T-cell (primary cell): ENCODE results near the gene SEC11A. TPM values are rescaled to one million over a fixed set of nuclear protein-coding genes. Genes with fewer than 3 reads are reported as not detected.
"Not testable (repeated sequence)": the region's sequence is repeated elsewhere in the genome, so short reads cannot be mapped to it uniquely, and the experiment has no call there.

ENCODE experiments used
- ATAC-seq, 4 experiments: fragments of 200-7000 bp in 3 of 4; fragments of 150-1000 bp in 1 of 4; cut with Tn5 transposase; replicated peaks in 1 of 4; 1 replicate in 3 of 4; 2 replicates in 1 of 4; pipeline ENCODE4 v1.10.0; 2021; ENCODE audit warnings: moderate library complexity in 3 of 4, mild to moderate bottlenecking in 2 of 4, moderate number of reproducible peaks in 1 of 4
- CTCF ChIA-PET, 2 donors: fragments of 300-600 bp; sonication (Branson Sonifier 250); formaldehyde crosslinking; loops; one replicate each; lab custom pipeline; 2022; ENCODE audit warnings: antibody characterized with exemption in 2 of 2; lab: Charles Lee
- POLR2A ChIA-PET, 2 donors: fragments of 300-600 bp; sonication (Branson Sonifier 250); formaldehyde crosslinking; loops; one replicate each; lab custom pipeline; 2022; ENCODE audit warnings: antibody characterized with exemption in 2 of 2; lab: Charles Lee
- DNase-seq, 35 experiments: peaks; one replicate each; pipeline versions ENCODE4 v3.0.0 to v3.0.0-alpha.2; 2013 to 2023
- H3K27ac ChIP-seq: one replicate; pipeline ENCODE4 v1.5.1; 2013; ENCODE audit warnings: low read length
- H3K27me3 ChIP-seq, 2 experiments: replicated peaks in 1 of 2; 1 replicate in 1 of 2; 2 replicates in 1 of 2; pipeline versions ENCODE4 v1.6.1 to v1.7.0; 2013; ENCODE audit warnings: low read length in 1 of 2, mixed read lengths in 1 of 2; ENCODE audit not compliant: control insufficient read depth in 2 of 2, insufficient read depth in 2 of 2; ENCODE audit errors: extremely low read depth in 1 of 2
- H3K36me3 ChIP-seq, 2 donors: 1 replicate in 1 of 2; 2 replicates in 1 of 2; pipeline versions ENCODE4 v1.6.1 to v1.7.0; 2013; ENCODE audit warnings: low read length in 1 of 2; ENCODE audit not compliant: control insufficient read depth in 2 of 2, insufficient read depth in 1 of 2; ENCODE audit errors: extremely low read depth in 1 of 2
- H3K4me1 ChIP-seq, 2 experiments: 1 replicate in 1 of 2; 2 replicates in 1 of 2; pipeline versions ENCODE4 v1.6.1 to v1.7.0; 2013; ENCODE audit warnings: low read length in 2 of 2, mixed read lengths in 1 of 2; ENCODE audit not compliant: insufficient read depth in 2 of 2, control insufficient read depth in 1 of 2; ENCODE audit errors: extremely low read depth in 1 of 2
- H3K4me3 ChIP-seq, 2 donors: 1 replicate in 1 of 2; 2 replicates in 1 of 2; pipeline versions ENCODE4 v1.5.1 to v1.7.0; 2013; ENCODE audit warnings: mild to moderate bottlenecking in 2 of 2, low read length in 1 of 2, moderate library complexity in 1 of 2; ENCODE audit not compliant: control insufficient read depth in 1 of 2; ENCODE audit errors: extremely low read depth in 1 of 2
- H3K9me3 ChIP-seq: 2 replicates; pipeline ENCODE4 v1.7.0; 2013
- H3K27ac Mint-ChIP-seq, 2 donors: one replicate each; pipeline ENCODE4 v1.8.0; 2020 to 2021; ENCODE audit warnings: mild to moderate bottlenecking in 2 of 2, mixed read lengths in 2 of 2
- H3K27me3 Mint-ChIP-seq, 2 donors: one replicate each; pipeline ENCODE4 v1.8.0; 2021 to 2022; ENCODE audit warnings: mixed read lengths in 2 of 2
- H3K36me3 Mint-ChIP-seq: one replicate; pipeline ENCODE4 v1.8.0; 2021; ENCODE audit warnings: mixed read lengths
- H3K4me1 Mint-ChIP-seq, 3 donors: one replicate each; pipeline ENCODE4 v1.8.0; 2020 to 2022; ENCODE audit warnings: mixed read lengths in 3 of 3, mild to moderate bottlenecking in 1 of 3
- H3K4me3 Mint-ChIP-seq, 3 donors: one replicate each; pipeline ENCODE4 v1.8.0; 2020 to 2022; ENCODE audit warnings: mild to moderate bottlenecking in 3 of 3, mixed read lengths in 3 of 3, moderate library complexity in 3 of 3
- H3K9me3 Mint-ChIP-seq, 3 donors: one replicate each; pipeline ENCODE4 v1.8.0; 2020 to 2022; ENCODE audit warnings: mixed read lengths in 3 of 3
- whole genome bisulfite sequencing: methylation state at CpG from one replicate; pipeline ENCODE4 v1.1.5; 2013; ENCODE audit warnings: missing lambda C conversion rate; ENCODE audit not compliant: insufficient coverage; 5-methylcytosine and 5-hydroxymethylcytosine counted together
- total RNA-seq, 35 experiments: library from RNA in 6 of 35; stranded (reverse) in 6 of 35; fragments of 120-200 nt in 1 of 35; gene quantifications; one replicate each; pipeline versions ENCODE4 v1.2.1 to v1.2.4 and lab custom pipeline; 2013 to 2026

The SEC11A gene
- total RNA-seq, 5 donors from 2014 or later (not counting 1 experiment from before 2014, with no cell fraction given) = 52.3 to 68.9 (median 66.5) TPM

- POLR2A ChIA-PET = interaction anchor here (0.5 to 1.0 kb wide), 3 partner anchors 9 to 24 kb away, joined by 3 to 15 read pairs (median 13); no protein-coding TSS in a partner anchor
- Histone ChIP-seq H3K9me3 (no peaks in the 10 kb centered on the region), H3K27me3 (no peaks in the 10 kb centered on the region), H3K4me3 (no peak overlapping the region), H3K36me3 (peaks cover 0 to 4% of the 10 kb centered on the region in 2 donors), H3K27ac (no peak overlapping the region), H3K4me1 (peaks cover 0 to 13% of the 10 kb centered on the region in 2 experiments)
- H3K4me1 Mint-ChIP-seq = peaks cover 50 to 66% (median 62%) of the 10 kb centered on the region in 3 donors
- no peaks in the 10 kb centered on the region for H3K36me3 Mint-ChIP-seq
- H3K27ac Mint-ChIP-seq = peak overlapping the region; percentile 0 to 56
- H3K27me3 Mint-ChIP-seq = no peaks in the 10 kb centered on the region
- DNase-seq (no peak), ATAC-seq (no peak)
- CTCF ChIA-PET = interaction anchor here (0.7 to 1.1 kb wide), 3 partner anchors 37 to 935 kb away, joined by 3 read pairs; no protein-coding TSS in a partner anchor
- no CpG with 5 or more reads among the region's 1 CpG for WGBS
- H3K9me3 Mint-ChIP-seq = no peaks in the 10 kb centered on the region
- no peak overlapping the region for H3K4me3 Mint-ChIP-seq
These were observed 18.5 kb downstream of the SEC11A start for GRCh38 chr15:84697236-84697990.

- no CpG with 5 or more reads among the region's 4 CpGs for WGBS
- ATAC-seq = no peak
- no peak overlapping the region for H3K27ac Mint-ChIP-seq
These were observed 19.2 kb downstream of the SEC11A start for GRCh38 chr15:84696757-84697156.

GRCh38 chr15:84690342-84690741, 25.6 kb downstream of the SEC11A start:
- no peaks in the 10 kb centered on the region for H3K27me3 Mint-ChIP-seq
- no peaks in the 10 kb centered on the region for H3K27me3 ChIP-seq
- WGBS = 92% methylated on average over 2 of the region's 8 CpGs
- no peaks in the 10 kb centered on the region for H3K4me1 ChIP-seq
- ATAC-seq (no peak), DNase-seq (no peak)
- H3K9me3 Mint-ChIP-seq = no peaks in the 10 kb centered on the region
- ChIA-PET CTCF (interaction anchor here in 1 of 2 donors (0.5 kb wide), 1 partner anchor 52 kb away, joined by 3 read pairs; no protein-coding TSS in a partner anchor), POLR2A (no interaction called here)
- H3K4me1 Mint-ChIP-seq = peaks cover 14 to 34% (median 27%) of the 10 kb centered on the region in 3 donors
- H3K36me3 Mint-ChIP-seq = peaks cover 34% of the 10 kb centered on the region
- no peak overlapping the region for H3K27ac Mint-ChIP-seq
- H3K4me3 ChIP-seq = no peak overlapping the region
- H3K9me3 ChIP-seq = no peaks in the 10 kb centered on the region
- H3K36me3 ChIP-seq = peaks cover 0 to 30% of the 10 kb centered on the region in 2 donors
- H3K4me3 Mint-ChIP-seq = no peak overlapping the region
- no peak overlapping the region for H3K27ac ChIP-seq

More at GRCh38 chr15:84696757-84697156, 19.2 kb downstream of the SEC11A start:
- Mint-ChIP-seq H3K4me1 (peaks cover 56 to 70% (median 67%) of the 10 kb centered on the region in 3 donors), H3K9me3 (no peaks in the 10 kb centered on the region), H3K36me3 (peaks cover under 1% of the 10 kb centered on the region), H3K27me3 (no peaks in the 10 kb centered on the region), H3K4me3 (no peak overlapping the region)
- peaks cover 0 to 4% of the 10 kb centered on the region in 2 donors for H3K36me3 ChIP-seq
- ChIA-PET POLR2A (no interaction called here), CTCF (interaction anchor here in 1 of 2 donors (1.0 kb wide), 1 partner anchor 38 kb away, joined by 3 read pairs; no protein-coding TSS in a partner anchor)
- DNase-seq = no peak
- no peaks in the 10 kb centered on the region for H3K27me3 ChIP-seq
- no peaks in the 10 kb centered on the region for H3K9me3 ChIP-seq
- no peak overlapping the region for H3K4me3 ChIP-seq
- H3K27ac ChIP-seq = no peak overlapping the region
- peaks cover 0 to 13% of the 10 kb centered on the region in 2 experiments for H3K4me1 ChIP-seq

GRCh38 chr15:84689858-84690257, 26.1 kb downstream of the SEC11A start:
- 83% methylated on average over 1 of the region's 4 CpGs for WGBS

GRCh38 chr15:84686446-84686845, 29.5 kb downstream of the SEC11A start:
- H3K9me3 Mint-ChIP-seq, ATAC-seq, POLR2A ChIA-PET, H3K27ac ChIP-seq, H3K9me3 ChIP-seq, H3K27me3 Mint-ChIP-seq, H3K4me3 ChIP-seq, H3K27me3 ChIP-seq, H3K4me1 ChIP-seq, H3K4me3 Mint-ChIP-seq, H3K27ac Mint-ChIP-seq, DNase-seq: not testable (repeated sequence)
- H3K36me3 ChIP-seq = peaks cover 0 to 47% of the 10 kb centered on the region in 2 donors
- CTCF ChIA-PET = interaction anchor here in 1 of 2 donors (0.6 kb wide), 1 partner anchor 46 kb away, joined by 3 read pairs; no protein-coding TSS in a partner anchor
- Mint-ChIP-seq H3K4me1 (peaks cover 9 to 34% (median 26%) of the 10 kb centered on the region in 3 donors), H3K36me3 (peaks cover 49% of the 10 kb centered on the region)
- 82% methylated on average over 6 of the region's 7 CpGs for whole genome bisulfite sequencing

More at GRCh38 chr15:84689858-84690257, 26.1 kb downstream of the SEC11A start:
- Histone ChIP-seq H3K4me3 (no peak overlapping the region), H3K4me1 (no peaks in the 10 kb centered on the region), H3K27me3 (no peaks in the 10 kb centered on the region), H3K9me3 (no peaks in the 10 kb centered on the region), H3K36me3 (peaks cover 0 to 34% of the 10 kb centered on the region in 2 donors), H3K27ac (no peak overlapping the region)
- POLR2A ChIA-PET = no interaction called here
- CTCF ChIA-PET = interaction anchor here in 1 of 2 donors (0.5 kb wide), 1 partner anchor 52 kb away, joined by 3 read pairs; no protein-coding TSS in a partner anchor
- ATAC-seq (no peak), DNase-seq (no peak)
- H3K9me3 Mint-ChIP-seq = no peaks in the 10 kb centered on the region
- H3K4me1 Mint-ChIP-seq = peaks cover 14 to 34% (median 27%) of the 10 kb centered on the region in 3 donors
- H3K4me3 Mint-ChIP-seq = no peak overlapping the region
- no peaks in the 10 kb centered on the region for H3K27me3 Mint-ChIP-seq
- H3K27ac Mint-ChIP-seq = no peak overlapping the region
- H3K36me3 Mint-ChIP-seq = peaks cover 38% of the 10 kb centered on the region

- peak in 1 of 35 experiments; percentile 2 for DNase-seq
- peaks cover 5 to 32% (median 21%) of the 10 kb centered on the region in 3 donors for H3K4me1 Mint-ChIP-seq
- CTCF ChIA-PET = no interaction called here
- H3K27ac Mint-ChIP-seq = peak overlapping the region in 1 of 2 donors; percentile 52
- H3K4me3 Mint-ChIP-seq = no peak overlapping the region
- no CpG with 5 or more reads among the region's 5 CpGs for WGBS
- no peak overlapping the region for H3K4me3 ChIP-seq
- H3K9me3 Mint-ChIP-seq = no peaks in the 10 kb centered on the region
- ATAC-seq = no peak
- peaks cover 46% of the 10 kb centered on the region for H3K36me3 Mint-ChIP-seq
- H3K27me3 ChIP-seq = no peaks in the 10 kb centered on the region
- no peaks in the 10 kb centered on the region for H3K9me3 ChIP-seq
- H3K36me3 ChIP-seq = peaks cover 0 to 42% of the 10 kb centered on the region in 2 donors
- POLR2A ChIA-PET = interaction anchor here in 1 of 2 donors (0.6 kb wide), 1 partner anchor 27 kb away, joined by 19 read pairs; no protein-coding TSS in a partner anchor
- H3K4me1 ChIP-seq = no peaks in the 10 kb centered on the region
- no peaks in the 10 kb centered on the region for H3K27me3 Mint-ChIP-seq
- no peak overlapping the region for H3K27ac ChIP-seq
These were observed 30.6 kb downstream of the SEC11A start for GRCh38 chr15:84685304-84685703.
